T-helper 9 cell (primary cell): ENCODE measurements around the gene MYO1F.
"Not testable (repeated sequence)": the region's sequence is repeated elsewhere in the genome, so short reads cannot be mapped to it uniquely, and the experiment has no call there.

ENCODE experiments used
- DNase-seq: peaks from one replicate; pipeline ENCODE4 v3.0.0-alpha.2; 2020

Gene MYO1F

DNA sequence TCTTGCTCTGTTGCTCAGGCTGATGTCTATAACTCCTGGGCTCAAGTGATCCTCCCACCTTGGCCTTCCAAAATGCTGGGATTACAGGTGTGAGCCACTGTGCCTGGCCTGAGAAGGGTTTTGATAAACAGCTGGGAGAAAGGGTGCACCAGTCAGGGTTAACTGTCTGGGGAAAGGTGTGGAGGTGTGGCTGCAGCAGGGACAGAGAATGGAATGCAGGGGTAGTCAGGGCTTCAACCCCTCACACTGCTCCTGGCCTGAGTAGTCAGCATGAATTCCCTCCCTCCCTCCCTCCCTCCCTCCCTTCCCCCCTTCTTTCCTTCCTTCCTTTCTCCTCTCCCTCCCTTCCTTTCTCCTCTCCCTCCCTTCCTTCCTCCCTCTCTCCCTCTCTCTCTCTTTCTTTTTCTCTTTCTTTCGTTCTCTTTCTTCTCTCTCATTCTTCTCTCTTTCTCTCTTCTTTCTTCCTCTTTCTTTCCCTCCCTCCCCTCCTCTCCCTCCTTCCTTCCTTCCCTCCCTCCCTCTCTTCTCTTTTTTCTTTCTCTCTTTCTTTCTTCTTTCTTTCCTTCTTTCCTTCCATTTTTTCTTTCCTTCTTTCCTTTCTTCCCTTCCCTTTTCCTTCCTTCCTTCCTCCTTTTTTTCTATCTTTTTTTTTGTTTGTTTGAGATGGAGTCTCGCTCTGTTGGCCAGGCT, 16.0 kb downstream of the MYO1F start:
- DNase-seq = no peak

DNA sequence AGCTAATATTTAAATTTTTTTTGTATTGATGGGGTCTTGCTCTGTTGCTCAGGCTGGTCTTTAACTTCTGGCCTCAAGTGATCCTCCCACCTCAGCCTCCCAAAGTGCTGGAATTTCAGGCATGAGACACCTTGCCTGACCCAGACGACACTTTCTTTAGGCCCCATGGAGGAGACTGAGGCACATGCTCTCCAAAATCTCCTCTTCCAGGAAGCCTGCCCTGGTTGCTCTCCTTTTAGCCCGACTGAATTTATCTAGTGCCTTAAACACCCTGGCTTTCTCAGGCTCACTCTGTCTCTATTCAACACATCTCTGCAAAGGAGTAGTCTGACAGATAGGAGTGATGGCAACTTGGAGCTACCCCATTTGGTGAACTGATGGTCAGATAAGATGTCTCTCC, 18.9 kb downstream of the MYO1F start:
- no peak for DNase-seq

DNA sequence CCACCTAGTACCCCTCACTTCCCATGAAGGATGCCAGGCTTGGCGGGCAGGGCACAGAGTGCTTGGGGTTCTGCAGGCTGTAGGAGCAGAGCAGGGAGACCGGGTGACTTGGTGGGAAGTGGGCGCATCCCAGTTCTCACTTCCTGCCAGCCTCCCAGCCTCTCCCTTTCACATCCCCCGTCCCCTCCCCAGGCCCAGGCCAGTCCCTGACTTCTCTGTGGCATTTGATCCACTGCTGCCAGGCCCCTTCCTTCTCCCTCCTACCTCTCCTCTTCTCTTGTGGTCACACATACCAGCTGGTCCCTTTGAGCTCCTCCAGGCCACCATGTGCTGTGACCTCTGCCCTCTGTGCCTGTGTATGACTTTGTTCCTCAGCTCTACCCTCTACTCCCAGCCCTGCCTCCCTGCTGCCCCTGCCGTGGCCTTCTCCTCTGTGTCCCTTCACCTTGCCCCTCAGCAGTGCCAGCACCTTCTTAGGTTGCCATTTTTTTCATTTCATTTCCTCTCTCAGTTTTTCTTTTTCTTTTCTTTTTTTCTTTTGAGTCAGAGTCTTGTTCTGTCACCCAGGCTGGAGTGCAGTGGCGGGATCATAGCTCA, 19.5 kb downstream of the MYO1F start:
- DNase-seq = no peak

DNA sequence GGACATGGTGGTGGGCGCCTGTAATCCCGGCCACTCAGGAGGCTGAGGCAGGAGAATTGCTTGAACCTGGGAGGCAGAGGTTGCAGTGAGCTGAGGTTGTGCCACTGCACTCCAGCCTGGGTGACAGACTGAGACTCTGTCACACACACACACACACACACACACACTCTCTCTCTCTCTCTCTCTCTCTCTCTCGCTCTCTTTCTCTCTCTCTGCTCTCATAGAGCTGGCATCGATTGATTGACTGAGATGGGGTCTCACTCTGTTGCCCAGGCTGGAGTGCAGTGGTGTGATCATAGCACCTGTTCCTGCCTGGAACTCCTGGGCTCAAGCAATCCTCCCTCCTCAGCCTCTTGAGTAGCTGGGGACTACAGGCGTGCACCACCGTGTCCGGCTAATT, 23.5 kb downstream of the MYO1F start:
- not testable (repeated sequence) for DNase-seq

DNA sequence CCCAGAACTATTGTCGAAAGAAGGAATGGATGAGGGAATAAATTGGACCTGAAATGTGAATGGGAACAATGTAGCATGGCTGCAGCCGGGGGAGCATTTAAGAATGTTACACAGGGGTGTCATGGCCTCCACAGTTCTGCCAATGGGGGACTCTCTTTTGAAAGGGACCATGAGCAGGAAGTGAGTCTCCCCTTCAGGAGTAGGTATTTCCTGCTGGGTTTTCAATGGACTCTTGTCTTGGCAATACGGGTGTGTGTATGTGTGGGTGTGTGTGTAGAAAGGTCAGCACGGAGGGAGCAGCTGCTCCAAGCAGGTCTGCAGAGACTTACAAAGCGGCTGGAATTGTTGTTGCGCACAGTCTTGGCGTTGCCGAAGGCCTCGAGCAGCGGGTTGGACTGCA, 24.4 kb downstream of the MYO1F start:
- DNase-seq = no peak

DNA sequence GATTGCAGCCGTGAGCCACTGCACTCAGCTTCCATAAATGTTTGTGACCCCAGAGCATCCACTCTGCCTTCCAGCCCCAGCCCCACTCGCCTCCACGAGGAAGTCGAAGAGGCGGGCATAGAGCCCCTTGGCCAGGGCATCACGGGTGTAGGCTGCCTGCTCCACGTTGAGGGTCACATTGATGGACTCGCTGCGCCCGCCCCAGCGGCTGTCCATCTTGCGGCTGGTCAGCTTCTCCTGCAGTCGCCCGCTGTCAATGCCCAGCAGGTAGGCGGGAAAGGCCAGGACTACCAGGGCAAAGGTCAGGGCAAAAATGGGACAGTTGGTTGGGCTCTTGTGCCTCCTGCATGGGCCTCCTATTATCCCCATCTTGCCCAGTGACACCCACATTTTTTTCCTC, 27.2 kb downstream of the MYO1F start:
- DNase-seq = no peak

DNA sequence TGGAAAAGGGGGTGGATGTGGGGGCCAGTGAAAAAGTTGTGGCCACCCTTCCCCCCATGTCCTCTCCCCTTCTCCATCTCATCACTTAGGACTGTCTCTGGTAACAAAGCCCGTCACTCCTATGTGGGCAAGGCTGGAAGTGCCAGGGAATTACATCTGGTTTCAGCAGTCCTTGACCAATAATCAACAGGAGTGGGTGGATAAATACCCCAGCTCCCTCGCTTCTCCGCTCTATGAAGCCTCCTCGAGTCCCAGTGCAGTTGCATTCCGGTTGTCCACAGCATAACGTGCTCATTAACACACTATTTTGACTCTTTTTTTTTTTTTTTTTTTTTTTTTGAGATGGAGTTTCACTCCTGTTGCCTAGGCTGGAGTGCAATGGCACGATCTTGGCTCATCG, 31.5 kb downstream of the MYO1F start:
- DNase-seq = no peak

DNA sequence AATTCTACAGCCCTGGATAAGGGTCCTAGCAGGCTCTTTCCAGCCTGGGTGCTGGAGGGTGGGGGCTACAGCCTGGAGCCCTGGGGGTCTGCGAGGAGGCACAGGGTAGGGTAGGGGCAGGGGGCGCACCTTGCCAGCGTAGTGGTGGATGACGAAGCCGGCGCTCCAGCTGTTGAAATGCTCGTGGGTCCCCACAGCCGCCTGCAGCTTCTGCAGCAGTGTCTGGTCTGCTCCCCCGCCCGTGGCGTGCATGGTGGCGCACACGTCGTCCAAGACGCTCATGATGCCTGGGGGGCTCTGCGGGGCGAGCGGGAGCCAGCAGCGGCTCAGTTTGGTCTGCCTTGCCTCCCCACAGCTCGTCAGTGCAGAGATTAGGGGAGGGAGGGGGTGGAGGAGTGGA, 33.1 kb downstream of the MYO1F start:
- no peak for DNase-seq

DNA sequence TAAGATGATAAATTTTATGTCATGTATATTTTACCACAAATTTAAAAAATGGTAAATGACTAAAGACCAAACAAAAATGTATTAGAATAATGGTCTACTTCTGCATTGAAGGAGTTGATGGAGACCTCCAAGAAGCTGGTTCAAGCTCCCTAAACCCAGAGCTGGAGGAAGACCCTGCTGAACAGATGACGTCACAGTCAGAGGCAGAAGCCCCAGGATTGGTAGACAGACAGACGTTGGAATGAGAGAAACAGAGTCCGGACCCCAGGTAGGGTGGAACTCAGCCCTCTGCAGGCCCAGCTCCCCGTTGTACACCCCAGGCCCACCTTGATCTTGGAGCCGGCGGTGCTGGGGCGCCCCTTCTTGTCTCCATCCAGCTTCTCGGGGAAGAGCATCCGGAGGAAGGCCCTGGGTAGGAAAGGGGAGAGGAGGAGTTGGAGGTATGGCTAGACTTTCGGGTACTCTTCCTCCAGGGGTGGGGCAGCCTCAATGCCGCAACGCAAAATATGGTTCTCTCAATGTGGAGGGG, 37.6 kb downstream of the MYO1F start:
- no peak for DNase-seq

DNA sequence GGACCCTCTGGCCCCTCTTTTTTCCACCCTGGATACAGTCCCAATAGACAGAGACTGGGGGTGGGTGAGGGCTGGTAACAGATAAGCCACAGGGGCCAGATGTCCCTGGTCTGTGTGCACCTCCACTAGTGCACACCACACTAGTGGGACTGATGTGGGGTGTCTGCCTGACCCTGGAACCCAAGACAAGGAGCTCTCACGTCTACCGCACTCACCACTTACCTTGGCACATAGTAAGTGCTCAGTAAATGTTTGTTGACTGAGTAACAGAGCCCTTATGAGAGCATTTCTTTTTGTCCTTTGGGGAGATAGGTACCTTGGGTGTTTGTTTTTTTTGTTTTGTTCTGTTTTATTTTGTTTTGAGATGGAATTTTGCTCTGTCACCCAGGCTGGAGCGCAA, 40.1 kb downstream of the MYO1F start:
- DNase-seq = no peak

DNA sequence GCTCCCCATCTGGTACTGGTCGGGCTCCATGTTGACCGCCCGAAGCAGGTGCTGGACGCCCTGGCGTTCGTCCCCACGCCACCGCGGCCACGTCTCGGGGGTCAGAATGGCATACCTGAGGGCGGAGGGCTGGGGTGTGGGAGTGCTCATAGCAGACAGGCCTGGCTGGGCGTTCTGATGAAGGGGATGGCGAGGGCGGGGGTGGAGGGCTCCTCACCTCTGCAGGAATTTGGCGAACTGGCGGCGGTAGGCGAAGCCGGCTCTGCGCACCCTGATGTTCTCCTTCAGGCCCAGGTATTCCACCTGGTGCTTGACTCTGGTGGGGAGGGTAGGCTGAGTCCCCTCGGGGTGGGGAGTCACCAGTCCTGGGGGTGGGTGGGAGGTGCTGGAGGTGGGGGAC, 41.0 kb downstream of the MYO1F start:
- no peak for DNase-seq

DNA sequence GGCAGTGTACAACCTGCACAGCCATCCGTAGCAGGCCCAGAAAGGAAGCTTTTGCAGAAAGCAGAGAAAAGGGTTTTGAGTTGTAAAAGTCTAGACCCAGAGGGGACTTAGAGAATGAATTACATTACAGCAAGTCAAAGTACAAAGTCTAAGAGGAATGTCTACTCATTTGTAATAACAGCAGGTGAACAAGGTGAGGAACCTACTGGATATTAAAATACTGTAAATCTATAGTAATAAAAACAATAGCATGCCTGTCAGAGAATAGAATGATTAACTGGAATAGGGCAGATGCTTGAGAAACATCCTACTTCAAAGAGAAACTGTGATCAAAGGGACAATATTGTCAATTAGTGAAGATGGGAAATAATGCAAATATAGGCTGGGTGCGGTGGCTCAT, 45.0 kb downstream of the MYO1F start:
- no peak for DNase-seq

DNA sequence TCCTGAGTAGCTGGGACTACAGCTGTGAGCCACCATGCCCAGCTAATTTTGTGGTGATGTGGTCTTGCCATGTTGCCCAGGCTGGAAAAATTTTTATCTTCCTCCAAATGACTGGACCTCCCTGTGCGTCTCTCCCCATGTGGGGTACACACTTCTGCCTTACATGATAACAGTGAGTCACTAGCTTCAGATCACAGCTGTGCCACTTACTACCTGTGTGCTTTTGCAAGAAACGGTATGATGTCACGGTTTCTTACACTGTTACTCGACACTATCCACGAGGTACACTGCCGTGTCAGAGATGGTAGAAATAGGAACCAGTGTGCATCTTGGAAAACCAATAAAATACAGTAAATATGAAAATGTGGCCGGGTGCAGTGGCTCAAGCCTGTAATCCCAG, 45.8 kb downstream of the MYO1F start:
- DNase-seq = no peak

DNA sequence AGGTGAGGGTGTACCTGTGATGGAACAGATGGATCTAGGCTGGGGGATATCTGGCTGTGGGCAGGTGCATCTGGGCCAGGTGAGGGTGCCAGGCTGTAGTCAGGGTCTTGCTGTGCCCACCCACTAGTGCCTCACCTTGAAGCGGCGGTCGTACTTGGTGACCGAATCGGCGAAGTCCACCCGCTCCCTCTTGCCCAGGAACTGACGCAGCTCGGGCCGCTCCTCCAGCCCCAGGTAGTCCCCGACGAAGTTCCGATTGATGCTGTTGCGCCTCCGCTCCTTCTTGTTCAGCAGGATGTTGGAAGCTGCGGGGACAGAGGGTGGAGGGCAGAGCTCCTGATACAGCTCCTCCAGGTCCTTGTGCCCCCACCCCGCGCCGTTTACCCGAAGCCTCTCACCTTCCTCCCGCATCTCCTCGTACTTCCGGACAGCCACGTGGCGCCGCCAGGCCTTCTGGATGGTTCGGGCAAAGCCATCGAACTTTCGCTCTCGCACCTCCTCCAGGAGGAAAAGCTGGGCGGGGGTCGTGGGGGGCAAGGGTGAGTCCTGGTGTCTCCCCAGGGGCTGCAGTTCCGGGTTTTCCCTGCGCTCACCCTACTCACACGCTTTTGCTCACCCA, 47.1 kb downstream of the MYO1F start:
- DNase-seq = no peak

DNA sequence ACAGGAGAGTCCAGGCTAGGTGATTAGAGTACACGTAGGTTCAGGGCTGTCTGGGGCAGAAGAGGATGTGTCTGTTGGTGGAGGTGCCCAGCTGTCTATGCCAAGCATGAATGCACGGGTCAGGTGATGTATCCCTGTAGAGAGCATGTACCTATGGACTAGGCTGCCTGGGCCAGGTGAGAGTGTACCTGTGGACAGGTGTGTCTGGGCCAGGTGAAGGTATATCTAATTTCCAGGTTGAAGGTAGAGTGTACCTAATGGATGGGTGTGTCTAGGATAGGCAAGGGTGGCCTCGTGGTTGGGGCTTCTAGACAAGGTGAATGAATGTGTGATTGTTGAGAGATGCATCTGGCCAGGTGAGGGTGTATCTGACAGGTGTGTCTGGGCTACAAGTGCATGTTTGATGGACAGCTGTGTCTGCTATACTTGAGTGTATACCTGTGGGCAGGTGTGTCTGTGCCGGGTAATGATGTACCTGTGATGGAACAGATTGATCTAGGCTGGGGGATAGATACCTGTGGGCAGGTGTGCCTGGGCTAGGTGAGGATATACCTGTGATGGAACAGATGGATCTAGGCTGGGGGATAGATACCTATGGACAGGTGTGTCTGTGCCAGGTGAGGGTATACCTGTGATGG, 47.8 kb downstream of the MYO1F start:
- DNase-seq = no peak

DNA sequence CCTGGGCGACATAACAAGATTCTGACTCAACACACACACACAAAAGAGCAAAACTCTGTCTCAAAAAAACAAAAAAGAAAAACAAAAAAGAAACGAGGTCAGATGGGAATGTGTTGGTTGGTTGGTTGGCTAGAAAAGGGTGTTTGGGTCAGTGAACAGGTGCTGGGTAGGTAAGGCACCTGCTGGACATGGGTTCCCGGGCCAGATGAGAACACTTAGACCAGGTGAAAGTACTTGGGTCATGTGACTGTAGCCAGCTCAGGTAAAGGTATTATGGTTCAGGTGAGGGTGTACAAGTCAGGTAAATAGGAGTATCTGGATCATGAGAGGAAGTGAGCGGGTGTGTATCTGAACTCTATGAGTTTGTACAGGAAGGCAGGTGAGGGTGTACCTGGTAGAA, 48.7 kb downstream of the MYO1F start:
- no peak for DNase-seq

DNA sequence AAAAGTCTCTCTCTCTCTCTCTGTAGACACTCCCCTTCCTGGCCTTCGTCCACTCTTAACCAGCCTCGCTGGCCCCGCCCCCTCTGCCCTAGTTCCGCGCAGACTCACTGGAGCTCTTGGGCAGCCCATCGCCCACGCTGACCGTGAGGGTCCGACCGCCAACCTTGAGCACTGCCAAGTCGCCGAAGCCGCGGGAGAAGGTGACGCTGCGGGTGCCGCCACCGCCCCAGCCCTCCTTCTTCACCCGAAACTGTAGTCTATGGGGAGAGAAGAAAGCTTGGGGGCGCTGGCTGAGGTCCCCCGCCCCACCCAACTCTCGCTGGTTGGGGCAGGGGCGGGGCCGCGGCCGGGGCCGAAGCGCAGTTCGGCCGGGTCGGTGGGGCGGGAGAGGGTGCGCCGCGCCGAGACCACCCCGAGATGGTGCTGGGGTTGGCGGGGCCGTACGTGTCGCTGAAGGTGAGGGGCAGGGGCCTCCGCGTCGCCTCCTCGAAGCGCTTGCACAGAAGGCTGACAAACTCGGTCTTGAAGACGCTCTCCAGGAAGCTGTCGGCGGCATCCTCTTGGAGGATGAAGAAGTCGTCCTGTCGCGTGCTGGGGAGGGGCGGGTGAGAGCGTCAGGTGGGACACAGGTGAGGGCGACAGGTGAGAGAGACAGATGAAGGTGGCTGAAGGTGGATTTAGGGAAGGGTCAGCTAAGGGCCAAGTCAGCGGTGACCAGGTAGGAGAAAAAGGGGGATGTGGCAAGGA, 50.7 kb downstream of the MYO1F start:
- no peak for DNase-seq

DNA sequence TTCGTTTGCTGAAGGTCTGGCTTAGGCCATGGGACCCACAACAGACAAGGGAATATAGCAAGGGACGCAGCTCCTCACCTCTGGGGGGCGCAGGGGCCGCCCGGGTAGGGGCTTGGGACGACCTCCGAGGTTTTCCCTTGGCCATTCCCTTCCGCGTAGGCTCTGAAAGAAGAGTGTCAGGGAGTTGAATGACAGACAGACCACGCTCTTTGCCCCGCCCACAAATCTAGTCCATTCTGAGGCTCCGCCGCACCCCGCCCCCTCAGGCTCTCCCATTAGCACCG, 51.9 kb downstream of the MYO1F start:
- no peak for DNase-seq

DNA sequence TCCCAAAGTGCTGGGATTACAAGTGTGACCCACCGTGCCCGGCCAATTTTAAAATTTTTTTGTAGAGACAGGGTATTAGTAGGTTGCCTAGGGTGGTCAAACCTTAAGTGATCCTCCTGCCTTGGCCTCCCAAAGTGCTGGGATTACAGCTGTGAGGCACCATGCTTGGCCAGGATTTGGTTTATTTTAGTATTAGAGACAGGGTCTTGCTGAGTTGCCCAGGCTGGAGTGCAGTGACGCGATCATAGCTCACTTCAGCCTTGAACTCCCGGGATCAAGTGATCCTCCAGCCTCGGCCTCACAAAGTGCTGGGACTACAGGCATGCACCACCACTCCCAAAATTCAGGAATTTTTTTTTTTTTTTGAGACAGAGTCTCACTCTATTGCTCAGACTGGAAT, 57.9 kb downstream of the MYO1F start:
- DNase-seq = no peak

DNA sequence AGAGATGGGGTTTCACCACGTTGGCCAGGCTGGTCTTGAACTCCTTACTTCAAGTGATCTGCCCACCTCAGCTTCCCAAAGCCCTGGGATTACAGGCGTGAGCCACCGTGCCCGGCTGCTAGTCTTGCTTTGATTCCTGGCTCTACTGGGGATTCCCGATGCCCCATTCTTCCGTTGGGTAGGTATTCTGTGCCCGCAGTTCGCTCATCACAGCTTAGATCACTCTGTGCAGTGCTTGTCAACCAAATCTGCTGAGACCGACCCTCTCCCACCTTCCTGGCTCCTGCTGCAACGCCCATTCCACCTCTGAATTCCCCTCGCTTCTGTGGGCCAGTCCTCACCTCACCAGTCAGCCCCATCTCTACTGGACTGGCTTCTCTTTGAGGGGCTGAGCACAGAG, 58.7 kb downstream of the MYO1F start:
- DNase-seq = no peak

DNA sequence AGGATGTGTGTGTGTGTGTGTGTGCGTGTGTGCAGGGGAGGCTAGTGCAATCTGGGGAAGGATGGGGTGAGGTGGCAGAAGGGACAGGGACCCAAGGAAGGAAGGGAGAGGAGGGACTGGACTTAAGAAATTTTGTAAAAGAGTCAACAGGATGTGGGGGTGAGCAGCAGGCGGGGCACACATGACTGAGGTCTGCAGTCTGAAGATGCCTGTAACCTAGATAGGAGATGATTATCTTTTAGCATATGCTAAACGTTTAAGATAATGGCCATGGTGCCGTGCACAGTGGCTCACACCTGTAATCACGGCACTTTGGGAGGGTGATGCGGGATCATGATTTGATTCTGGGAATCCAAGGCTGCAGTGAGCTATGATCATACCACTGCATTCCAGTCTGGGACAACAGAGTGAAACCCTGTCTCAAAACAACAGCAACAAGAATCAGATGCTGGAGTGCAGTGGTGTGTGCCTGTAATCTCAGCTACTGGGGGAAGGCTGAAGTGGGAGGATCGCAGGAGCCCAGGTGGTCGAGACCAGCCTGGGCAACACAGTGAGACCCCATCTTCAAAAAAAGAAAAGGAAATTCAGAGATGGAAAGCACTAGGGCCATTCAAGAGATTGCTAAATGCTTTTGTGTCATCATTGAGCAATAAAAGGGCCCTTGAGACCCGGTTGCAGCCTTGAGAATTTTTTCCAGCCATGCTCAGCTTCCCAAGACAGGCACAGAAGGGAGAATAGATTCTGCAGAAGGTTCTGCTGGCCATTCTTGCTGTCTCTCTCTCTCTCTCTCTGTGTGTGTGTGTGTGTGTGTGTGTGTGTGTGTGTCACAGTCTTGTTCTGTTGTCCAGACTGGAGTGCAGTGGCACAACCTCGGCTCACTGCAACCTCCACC, 59.4 kb downstream of the MYO1F start:
- DNase-seq = peak; percentile 35

DNA sequence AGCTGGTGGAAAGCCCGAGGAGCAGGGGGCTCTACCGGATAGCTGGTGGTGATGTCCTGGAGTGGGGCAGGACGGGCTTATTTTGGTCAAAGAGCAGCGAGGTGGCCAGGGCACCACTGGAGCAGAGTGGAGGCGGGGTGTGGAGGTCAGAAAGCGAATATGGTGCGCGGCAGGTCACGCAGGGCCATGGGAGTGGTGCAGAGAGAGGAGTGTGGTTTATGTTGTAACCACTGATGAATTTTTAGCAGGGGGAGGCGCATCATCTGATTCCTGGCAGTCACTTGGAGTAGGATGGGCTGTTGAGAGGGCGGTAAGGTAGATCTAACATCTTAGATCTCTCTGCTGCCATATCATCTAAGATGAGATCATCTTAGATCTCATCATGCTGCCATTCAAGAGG, 61.9 kb downstream of the MYO1F start:
- DNase-seq = peak; percentile 31
